WTC11 (cell line): ENCODE data around the gene POU5F2. TPM values are rescaled to one million over a fixed set of nuclear protein-coding genes. Genes with fewer than 3 reads are reported as not detected.

ENCODE experiments used
- ATAC-seq: fragments of 200-7000 bp; cut with Tn5 transposase; 2 replicates; pipeline ENCODE4 v1.10.0; 2021; ENCODE audit warnings: mild to moderate bottlenecking, moderate library complexity
- CTCF ChIA-PET: fragments of 300-600 bp; sonication (Branson Sonifier 250); formaldehyde crosslinking; loops from one replicate; lab custom pipeline; 2021; ENCODE audit warnings: antibody characterized with exemption; lab: Charles Lee
- POLR2A ChIA-PET: fragments of 350-600 bp; sonication (Branson Sonifier 250); formaldehyde crosslinking; loops from one replicate; lab custom pipeline; 2021; ENCODE audit warnings: antibody characterized with exemption; lab: Charles Lee
- DNase-seq: peaks from one replicate; pipeline ENCODE4 v3.0.0; 2021; ENCODE audit warnings: low spot score
- H3K27ac Mint-ChIP-seq: 2 replicates; pipeline ENCODE4 v1.8.0; 2021; ENCODE audit warnings: mixed read lengths
- H3K27me3 Mint-ChIP-seq: 2 replicates; pipeline ENCODE4 v1.8.0; 2021; ENCODE audit warnings: low read depth, mild to moderate bottlenecking, moderate library complexity, mixed read lengths
- H3K36me3 Mint-ChIP-seq: 2 replicates; pipeline ENCODE4 v1.8.0; 2021; ENCODE audit warnings: mixed read lengths
- H3K4me1 Mint-ChIP-seq: 2 replicates; pipeline ENCODE4 v1.8.0; 2022; ENCODE audit warnings: mixed read lengths
- H3K4me3 Mint-ChIP-seq: 2 replicates; pipeline ENCODE4 v1.8.0; 2021; ENCODE audit warnings: mild to moderate bottlenecking, moderate library complexity, mixed read lengths
- H3K9me3 Mint-ChIP-seq: 2 replicates; pipeline ENCODE4 v1.8.0; 2021; ENCODE audit warnings: mixed read lengths
- ARID4B ChIP-seq: sonication (generic); formaldehyde crosslinking; IDR thresholded peaks from 2 replicates; pipeline ENCODE4 v1.8.0; 2023; ENCODE audit warnings: missing genetic modification reagents, mild to moderate bottlenecking, borderline replicate concordance
- ETV6 ChIP-seq: sonication (generic); formaldehyde crosslinking; IDR thresholded peaks from 2 replicates; pipeline ENCODE4 v1.8.1; 2022; ENCODE audit warnings: mild to moderate bottlenecking, missing genetic modification reagents
- GRHL2 ChIP-seq: fragments of 250-450 bp; sonication (Bioruptor Pico); IDR thresholded peaks from 2 replicates; pipeline ENCODE4 v1.8.0; 2022; ENCODE audit warnings: mild to moderate bottlenecking, moderate library complexity; ENCODE audit not compliant: insufficient replicate concordance, severe bottlenecking
- IRF2 ChIP-seq: sonication (generic); formaldehyde crosslinking; IDR thresholded peaks from 2 replicates; pipeline ENCODE4 v1.8.0; 2022; ENCODE audit warnings: low read depth, missing genetic modification reagents, borderline replicate concordance
- JUN ChIP-seq: sonication (generic); formaldehyde crosslinking; IDR thresholded peaks from 2 replicates; pipeline ENCODE4 v1.8.0; 2023; ENCODE audit warnings: mild to moderate bottlenecking, missing genetic modification reagents
- KAT7 ChIP-seq: sonication (generic); formaldehyde crosslinking; IDR thresholded peaks from 2 replicates; pipeline ENCODE4 v1.8.1; 2023; ENCODE audit warnings: missing genetic modification reagents, mild to moderate bottlenecking, borderline replicate concordance
- MLX ChIP-seq: sonication (generic); formaldehyde crosslinking; IDR thresholded peaks from 2 replicates; pipeline ENCODE4 v1.8.1; 2023; ENCODE audit warnings: mild to moderate bottlenecking, missing genetic modification reagents, moderate library complexity
- SMAD3 ChIP-seq: sonication (generic); formaldehyde crosslinking; IDR thresholded peaks from 2 replicates; pipeline ENCODE4 v1.8.0; 2022; ENCODE audit warnings: missing genetic modification reagents, mild to moderate bottlenecking, borderline replicate concordance
- STAT6 ChIP-seq: sonication (generic); formaldehyde crosslinking; conservative IDR thresholded peaks from 2 replicates; pipeline ENCODE4 v1.8.1; 2023; ENCODE audit warnings: mild to moderate bottlenecking, low read depth, missing genetic modification reagents, moderate library complexity
- TCF7 ChIP-seq: sonication (generic); formaldehyde crosslinking; IDR thresholded peaks from 2 replicates; pipeline ENCODE4 v1.8.0; 2022; ENCODE audit warnings: mild to moderate bottlenecking, low read depth, missing genetic modification reagents, moderate library complexity
- TEAD4 ChIP-seq: sonication (generic); formaldehyde crosslinking; IDR thresholded peaks from 2 replicates; pipeline ENCODE4 v1.8.0; 2022; ENCODE audit warnings: mild to moderate bottlenecking, missing genetic modification reagents
- ZBTB21 ChIP-seq: sonication (generic); formaldehyde crosslinking; IDR thresholded peaks from 2 replicates; pipeline ENCODE4 v1.8.1; 2023; ENCODE audit warnings: mild to moderate bottlenecking, missing genetic modification reagents, borderline replicate concordance
- ZNF138 ChIP-seq: sonication (generic); formaldehyde crosslinking; conservative IDR thresholded peaks from 2 replicates; pipeline ENCODE4 v1.8.1; 2022; ENCODE audit warnings: mild to moderate bottlenecking, moderate library complexity, missing genetic modification reagents
- total RNA-seq: library from RNA; stranded (reverse); gene quantifications from 3 replicates; pipeline ENCODE4 v1.2.3, GENCODE V29; 2021
- TF ChIP-seq, protein P1 (sequence below): sonication (generic); formaldehyde crosslinking; IDR thresholded peaks from 2 replicates; pipeline ENCODE4 v1.8.0; 2022; ENCODE audit warnings: missing genetic modification reagents
- TF ChIP-seq, protein P2 (sequence below): sonication (generic); formaldehyde crosslinking; conservative IDR thresholded peaks from 2 replicates; pipeline ENCODE4 v1.8.1; 2022; ENCODE audit warnings: mild to moderate bottlenecking, missing genetic modification reagents
- TF ChIP-seq, protein P3 (sequence below): sonication (generic); formaldehyde crosslinking; IDR thresholded peaks from 2 replicates; pipeline ENCODE4 v1.8.1; 2022; ENCODE audit warnings: mild to moderate bottlenecking, moderate library complexity, missing genetic modification reagents

POU5F2 gene
- total RNA-seq, 1 experiment from 2014 or later = 0.13 TPM

GRCh38 chr5:93705896-93706295 lies 35.5 kb downstream of the POU5F2 start:
- no peak overlapping the region for H3K4me3 Mint-ChIP-seq
- POLR2A ChIA-PET = no interaction called here
- H3K36me3 Mint-ChIP-seq = no peaks in the 10 kb centered on the region
- no peak overlapping the region for H3K27ac Mint-ChIP-seq
- 0 out of 2 replicates have a peak, but pooled peaks cover 3% of the 10 kb centered on the region for H3K4me1 Mint-ChIP-seq
- TF ChIP-seq MLX (CRISPR knock-in tag) (no peak), IRF2 (CRISPR knock-in tag) (no peak)
- no peak for DNase-seq
- H3K27me3 Mint-ChIP-seq = no peaks in the 10 kb centered on the region
- ATAC-seq = no peak
- H3K9me3 Mint-ChIP-seq = no peaks in the 10 kb centered on the region
- CTCF ChIA-PET = no interaction called here

DNA sequence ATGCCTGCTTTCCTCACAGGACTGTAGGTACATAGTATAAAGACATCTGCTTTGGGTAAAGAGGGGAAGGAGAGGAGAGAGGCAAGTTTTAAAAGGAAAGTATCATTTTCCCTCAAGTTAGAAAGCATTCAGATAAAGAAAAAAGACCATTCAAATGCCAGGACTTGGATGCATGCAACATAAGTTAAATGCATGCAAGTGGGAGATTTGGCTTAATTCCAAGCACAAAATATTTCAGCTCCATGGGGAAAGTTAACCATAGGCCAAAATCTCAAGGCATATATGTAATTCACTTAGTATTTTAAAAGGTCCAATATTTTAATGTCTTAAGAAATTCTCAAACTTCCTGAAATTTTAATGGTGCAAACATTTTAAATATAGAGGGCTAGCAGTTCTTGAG lies 36.4 kb downstream of the POU5F2 start:
- Mint-ChIP-seq H3K27ac (no peak overlapping the region), H3K4me3 (no peak overlapping the region), H3K4me1 (0 out of 2 replicates have a peak, but pooled peaks cover 3% of the 10 kb centered on the region), H3K9me3 (no peaks in the 10 kb centered on the region), H3K36me3 (no peaks in the 10 kb centered on the region), H3K27me3 (no peaks in the 10 kb centered on the region)
- DNase-seq (no peak), ATAC-seq (no peak)
- ChIA-PET CTCF (no interaction called here), POLR2A (no interaction called here)
- no peak for TF ChIP-seq ZNF138 (CRISPR knock-in tag)
- no peak for TF ChIP-seq ZBTB21 (CRISPR knock-in tag)
- TF ChIP-seq ETV6 (CRISPR knock-in tag) = no peak
- TF ChIP-seq, protein P1, sequence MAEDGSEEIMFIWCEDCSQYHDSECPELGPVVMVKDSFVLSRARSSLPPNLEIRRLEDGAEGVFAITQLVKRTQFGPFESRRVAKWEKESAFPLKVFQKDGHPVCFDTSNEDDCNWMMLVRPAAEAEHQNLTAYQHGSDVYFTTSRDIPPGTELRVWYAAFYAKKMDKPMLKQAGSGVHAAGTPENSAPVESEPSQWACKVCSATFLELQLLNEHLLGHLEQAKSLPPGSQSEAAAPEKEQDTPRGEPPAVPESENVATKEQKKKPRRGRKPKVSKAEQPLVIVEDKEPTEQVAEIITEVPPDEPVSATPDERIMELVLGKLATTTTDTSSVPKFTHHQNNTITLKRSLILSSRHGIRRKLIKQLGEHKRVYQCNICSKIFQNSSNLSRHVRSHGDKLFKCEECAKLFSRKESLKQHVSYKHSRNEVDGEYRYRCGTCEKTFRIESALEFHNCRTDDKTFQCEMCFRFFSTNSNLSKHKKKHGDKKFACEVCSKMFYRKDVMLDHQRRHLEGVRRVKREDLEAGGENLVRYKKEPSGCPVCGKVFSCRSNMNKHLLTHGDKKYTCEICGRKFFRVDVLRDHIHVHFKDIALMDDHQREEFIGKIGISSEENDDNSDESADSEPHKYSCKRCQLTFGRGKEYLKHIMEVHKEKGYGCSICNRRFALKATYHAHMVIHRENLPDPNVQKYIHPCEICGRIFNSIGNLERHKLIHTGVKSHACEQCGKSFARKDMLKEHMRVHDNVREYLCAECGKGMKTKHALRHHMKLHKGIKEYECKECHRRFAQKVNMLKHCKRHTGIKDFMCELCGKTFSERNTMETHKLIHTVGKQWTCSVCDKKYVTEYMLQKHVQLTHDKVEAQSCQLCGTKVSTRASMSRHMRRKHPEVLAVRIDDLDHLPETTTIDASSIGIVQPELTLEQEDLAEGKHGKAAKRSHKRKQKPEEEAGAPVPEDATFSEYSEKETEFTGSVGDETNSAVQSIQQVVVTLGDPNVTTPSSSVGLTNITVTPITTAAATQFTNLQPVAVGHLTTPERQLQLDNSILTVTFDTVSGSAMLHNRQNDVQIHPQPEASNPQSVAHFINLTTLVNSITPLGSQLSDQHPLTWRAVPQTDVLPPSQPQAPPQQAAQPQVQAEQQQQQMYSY = no peak
- TF ChIP-seq TCF7 (CRISPR knock-in tag) = no peak
- TF ChIP-seq KAT7 = no peak
- TF ChIP-seq TEAD4 (CRISPR knock-in tag) = no peak
- no peak for TF ChIP-seq SMAD3 (CRISPR knock-in tag)
- TF ChIP-seq, protein P2, sequence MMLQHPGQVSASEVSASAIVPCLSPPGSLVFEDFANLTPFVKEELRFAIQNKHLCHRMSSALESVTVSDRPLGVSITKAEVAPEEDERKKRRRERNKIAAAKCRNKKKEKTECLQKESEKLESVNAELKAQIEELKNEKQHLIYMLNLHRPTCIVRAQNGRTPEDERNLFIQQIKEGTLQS = no peak

- Mint-ChIP-seq H3K27me3 (peaks cover 3% of the 10 kb centered on the region; the same call in 1 of the 2 replicates), H3K4me3 (no peak overlapping the region), H3K27ac (no peak overlapping the region), H3K4me1 (no peaks in the 10 kb centered on the region), H3K9me3 (peaks cover 12% of the 10 kb centered on the region), H3K36me3 (0 out of 2 replicates have a peak, but pooled peaks cover 3% of the 10 kb centered on the region)
- POLR2A ChIA-PET = no interaction called here
- no peak for DNase-seq
- CTCF ChIA-PET = no interaction called here
- no peak for ATAC-seq
- TF ChIP-seq GRHL2 (CRISPR knock-in tag) (no peak), ARID4B (CRISPR knock-in tag) (no peak), STAT6 (CRISPR knock-in tag) (no peak), JUN (CRISPR knock-in tag) (no peak)
- TF ChIP-seq, protein P3, sequence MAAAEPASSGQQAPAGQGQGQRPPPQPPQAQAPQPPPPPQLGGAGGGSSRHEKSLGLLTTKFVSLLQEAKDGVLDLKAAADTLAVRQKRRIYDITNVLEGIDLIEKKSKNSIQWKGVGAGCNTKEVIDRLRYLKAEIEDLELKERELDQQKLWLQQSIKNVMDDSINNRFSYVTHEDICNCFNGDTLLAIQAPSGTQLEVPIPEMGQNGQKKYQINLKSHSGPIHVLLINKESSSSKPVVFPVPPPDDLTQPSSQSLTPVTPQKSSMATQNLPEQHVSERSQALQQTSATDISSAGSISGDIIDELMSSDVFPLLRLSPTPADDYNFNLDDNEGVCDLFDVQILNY = no peak
Measured at GRCh38 chr5:93691997-93692396, 49.4 kb downstream of the POU5F2 start.
